ENCODE results near the gene SPEN. TPM values are rescaled to one million over a fixed set of nuclear protein-coding genes. Genes with fewer than 3 reads are reported as not detected.

The SPEN gene
- total RNA-seq, 4 donors from 2014 or later = 40.7 to 97.0 (median 57.3) TPM

GRCh38 chr1:15881961-15882360 lies 34.5 kb downstream of the SPEN start:
- H3K27me3 ChIP-seq = no peaks in the 10 kb centered on the region
- no peaks in the 10 kb centered on the region for H3K36me3 ChIP-seq
- H3K4me1 ChIP-seq = peaks cover 29 to 45% of the 10 kb centered on the region in 2 donors
- intact Hi-C loops (cut with DNase I) = no loop called here
- no peaks in the 10 kb centered on the region for H3K9me3 ChIP-seq
- 94% methylated on average over 5 of the region's 5 CpGs for WGBS, 2 donors
- DNase-seq = no peak
- H3K4me3 ChIP-seq (replicated peaks in 1 of 3) = no peak overlapping the region
- no peak for TF ChIP-seq POLR2A (IDR thresholded peaks at IDR 0.05)
- TF ChIP-seq CTCF (IDR thresholded peaks at IDR 0.05) = no peak
- H3K27ac ChIP-seq = no peak overlapping the region

GRCh38 chr1:15882665-15883064 lies 35.2 kb downstream of the SPEN start:
- Histone ChIP-seq H3K4me3 (replicated peaks in 1 of 3) (no peak overlapping the region), H3K4me1 (peaks cover 34 to 53% of the 10 kb centered on the region in 2 donors), H3K27ac (no peak overlapping the region), H3K36me3 (no peaks in the 10 kb centered on the region), H3K27me3 (no peaks in the 10 kb centered on the region), H3K9me3 (no peaks in the 10 kb centered on the region)
- intact Hi-C loops (cut with DNase I) = no loop called here
- 92 to 100% methylated on average over 2 of the region's 2 CpGs for whole genome bisulfite sequencing, 2 donors
- TF ChIP-seq POLR2A (IDR thresholded peaks at IDR 0.05) = no peak
- TF ChIP-seq CTCF (IDR thresholded peaks at IDR 0.05) = no peak
- no peak for DNase-seq

GRCh38 chr1:15883326-15883725 lies 35.8 kb downstream of the SPEN start:
- no peak overlapping the region for H3K4me3 ChIP-seq (replicated peaks in 1 of 3)
- H3K27me3 ChIP-seq = no peaks in the 10 kb centered on the region
- H3K9me3 ChIP-seq = no peaks in the 10 kb centered on the region
- WGBS, 2 donors = 78 to 85% methylated on average over 6 of the region's 6 CpGs
- no peak for TF ChIP-seq CTCF (IDR thresholded peaks at IDR 0.05)
- no peak for TF ChIP-seq POLR2A (IDR thresholded peaks at IDR 0.05)
- H3K36me3 ChIP-seq = no peaks in the 10 kb centered on the region
- peaks cover 40 to 57% of the 10 kb centered on the region in 2 donors for H3K4me1 ChIP-seq
- intact Hi-C loops (cut with DNase I) = no loop called here
- DNase-seq = no peak
- H3K27ac ChIP-seq = no peak overlapping the region

- DNase-seq = no peak
- H3K9me3 ChIP-seq = no peaks in the 10 kb centered on the region
- peaks cover 40 to 57% of the 10 kb centered on the region in 2 donors for H3K4me1 ChIP-seq
- TF ChIP-seq POLR2A (IDR thresholded peaks at IDR 0.05) = no peak
- no peak for TF ChIP-seq CTCF (IDR thresholded peaks at IDR 0.05)
- no peak overlapping the region for H3K4me3 ChIP-seq (replicated peaks in 1 of 3)
- H3K27ac ChIP-seq = peak overlapping the region; percentile 41 to 95 (median 88)
- no peaks in the 10 kb centered on the region for H3K36me3 ChIP-seq
- 63 to 66% methylated on average over 4 of the region's 4 CpGs for WGBS, 2 donors
- intact Hi-C loops (cut with DNase I) = no loop called here
- no peaks in the 10 kb centered on the region for H3K27me3 ChIP-seq
Observed at GRCh38 chr1:15884477-15884876, 37.0 kb downstream of the SPEN start.

- Histone ChIP-seq H3K36me3 (no peaks in the 10 kb centered on the region), H3K4me1 (peaks cover 43 to 57% of the 10 kb centered on the region in 2 donors), H3K27ac (peak overlapping the region; percentile 70 to 95 (median 88)), H3K27me3 (no peaks in the 10 kb centered on the region), H3K4me3 (replicated peaks in 1 of 3) (no peak overlapping the region), H3K9me3 (no peaks in the 10 kb centered on the region)
- TF ChIP-seq CTCF (IDR thresholded peaks at IDR 0.05) = no peak
- no peak for TF ChIP-seq POLR2A (IDR thresholded peaks at IDR 0.05)
- WGBS, 2 donors = 40% methylated on average over 5 of the region's 5 CpGs
- no peak for DNase-seq
- intact Hi-C loops (cut with DNase I) = no loop called here
Observed at GRCh38 chr1:15885269-15885668, 37.8 kb downstream of the SPEN start.
